GF-D8 (cell line): Measurements from ENCODE around the gene CPED1.

Experiments used
- DNase-seq: peaks from one replicate; lab custom pipeline; 2025; lab: John Stamatoyannopoulos, UW

The CPED1 gene

GRCh38 chr7:120988591-120989256 lies at the start of gene CPED1:
Gene CPED1 (plus strand): TSS chr7:120988711. CDS start chr7:120989622, 911 bp downstream.
- DNase-seq: no peak

- DNase-seq: no peak
These were observed 49.2 kb upstream of the CPED1 start for GRCh38 chr7:120939345-120939744.

GRCh38 chr7:120941064-120941463 lies 47.4 kb upstream of the CPED1 start:
- no peak for DNase-seq

DNA sequence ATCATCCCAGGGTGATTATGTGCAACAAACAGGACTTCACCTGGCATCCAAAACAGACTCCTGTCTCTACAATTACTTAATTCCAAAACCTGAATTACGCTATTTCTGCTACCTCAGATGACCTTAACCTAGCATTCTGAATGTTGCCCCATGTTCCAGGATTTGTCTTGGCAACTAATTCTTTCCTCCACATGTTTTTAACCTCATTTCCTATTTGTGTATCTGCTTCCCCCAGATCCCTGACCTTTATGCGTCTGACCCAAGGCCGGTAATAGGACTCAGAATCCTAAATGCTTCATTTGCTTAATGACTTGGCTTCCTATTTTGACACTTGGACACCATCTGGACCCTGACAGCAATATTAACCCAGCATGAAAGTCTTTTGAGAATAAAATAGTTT lies 46.7 kb upstream of the CPED1 start:
- DNase-seq: no peak

DNA sequence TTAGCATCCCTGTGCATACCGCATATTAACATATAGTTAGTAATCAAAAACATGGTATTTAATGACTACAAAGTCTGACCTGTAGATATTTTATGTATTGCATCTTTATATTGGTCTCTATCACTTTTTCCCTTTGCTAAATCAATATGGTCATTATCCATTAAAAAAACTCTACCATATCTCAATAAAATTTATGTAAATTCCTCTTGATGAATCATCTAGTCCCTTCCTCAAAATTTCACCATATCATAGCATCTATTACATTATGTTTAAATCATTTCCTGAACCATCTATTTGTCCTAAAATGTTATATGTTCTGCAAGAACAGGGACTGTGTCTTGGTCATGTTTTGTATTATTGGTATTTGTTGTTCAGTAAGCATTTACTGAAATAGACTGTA lies 45.6 kb upstream of the CPED1 start:
- no peak for DNase-seq

DNA sequence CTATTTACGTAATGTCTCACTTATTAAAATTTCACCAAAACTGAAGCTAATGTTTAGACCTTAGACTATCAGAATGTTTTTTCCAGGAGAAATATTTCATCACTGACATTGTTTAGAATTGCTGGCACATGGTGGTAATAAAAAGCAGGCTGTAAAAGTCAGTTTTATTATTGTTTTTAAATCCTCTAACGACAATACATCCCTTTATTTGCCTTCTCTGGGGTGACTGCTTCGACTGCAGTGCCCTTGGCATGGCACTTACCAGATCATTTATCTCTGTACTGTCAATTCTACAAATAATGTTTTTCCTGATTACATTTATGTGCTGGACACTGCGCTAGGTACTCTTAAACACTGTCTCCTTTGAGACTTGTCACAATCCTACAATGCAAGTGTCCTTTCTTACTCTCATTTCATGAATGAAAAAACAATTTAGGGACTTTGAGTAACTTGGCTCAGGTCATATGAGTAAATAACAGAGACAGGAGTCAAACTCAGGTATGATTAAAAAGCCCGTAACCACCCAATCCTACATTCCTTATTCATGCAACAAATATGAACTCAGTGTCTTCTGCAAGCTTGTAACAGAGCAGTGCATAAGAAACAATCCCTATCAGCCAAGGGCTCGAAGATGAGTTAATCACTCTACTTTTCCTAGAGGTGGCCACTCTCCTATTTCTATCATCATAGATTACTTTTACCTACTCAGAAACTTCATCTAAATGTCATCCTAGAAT lies 43.5 kb upstream of the CPED1 start:
- no peak for DNase-seq

- DNase-seq: no peak
These were observed 40.5 kb upstream of the CPED1 start for GRCh38 chr7:120947980-120948379.

- no peak for DNase-seq
These were observed 39.1 kb upstream of the CPED1 start for GRCh38 chr7:120949393-120949911.

DNA sequence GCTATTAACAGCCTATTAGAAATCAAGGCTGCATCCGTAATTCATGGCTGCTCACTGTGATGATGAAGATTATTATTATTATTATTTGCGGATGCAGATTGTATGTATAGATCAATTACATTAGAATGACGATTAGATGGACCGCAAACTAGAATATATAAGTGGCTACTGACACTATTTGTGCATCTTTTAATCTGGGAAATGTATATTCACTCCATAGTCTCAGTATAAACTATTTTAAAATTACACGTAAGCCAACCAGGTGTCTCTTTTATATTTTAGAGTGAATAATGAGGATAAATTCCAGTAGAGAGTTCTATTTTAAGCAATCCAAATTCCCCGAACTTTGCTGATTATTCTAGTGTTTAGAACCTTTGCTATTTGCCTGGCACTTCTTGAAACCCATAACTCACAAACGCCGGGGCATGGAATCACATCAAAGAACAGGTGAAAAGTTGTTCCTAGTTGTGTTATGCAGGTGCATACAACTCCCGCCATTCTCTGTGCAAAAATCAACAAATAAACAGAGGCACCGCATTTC lies 38.4 kb upstream of the CPED1 start:
- no peak for DNase-seq

DNA sequence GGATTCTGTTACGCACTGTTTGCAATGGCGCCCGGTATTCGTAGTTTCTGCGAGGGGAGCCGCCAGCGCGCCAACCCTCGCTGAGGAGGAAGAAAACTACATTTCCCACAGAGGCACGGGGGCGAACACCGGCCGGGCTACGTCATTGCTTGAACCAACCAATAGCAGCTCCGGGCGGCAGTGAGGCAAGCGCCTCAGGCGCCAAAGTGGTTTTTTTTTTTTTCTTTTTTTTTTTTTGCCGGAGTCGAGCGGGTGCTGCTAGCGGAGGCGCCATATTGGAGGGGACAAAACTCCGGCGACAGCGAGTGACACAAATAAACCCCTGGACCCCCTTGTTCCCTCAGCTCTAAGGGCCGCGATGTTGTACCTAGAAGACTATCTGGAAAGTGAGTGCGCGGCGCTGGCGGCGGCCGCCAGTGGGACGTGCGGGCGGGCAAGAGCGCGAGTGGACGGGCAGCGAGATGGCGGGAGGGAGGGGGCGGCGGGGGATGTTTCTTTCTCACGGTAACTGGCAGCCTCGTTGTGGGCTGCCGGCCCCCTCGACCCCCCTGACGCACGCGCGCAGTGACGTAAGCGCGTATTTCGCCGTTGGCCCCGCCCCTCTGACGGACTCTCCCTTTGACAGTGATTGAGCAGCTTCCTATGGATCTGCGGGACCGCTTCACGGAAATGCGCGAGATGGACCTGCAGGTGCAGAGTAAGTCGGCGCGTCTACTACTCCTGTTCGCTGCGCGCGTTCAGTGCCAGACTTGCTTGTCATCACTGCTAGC lies 37.8 kb upstream of the CPED1 start, which contains the start of gene ING3:
ING3 (plus strand) TSS at position 239 of the 770 bp plus-strand sequence; CDS start at position 359, 120 bp downstream.
- DNase-seq: peak; percentile 95

GRCh38 chr7:120951309-120951699 lies 37.2 kb upstream of the CPED1 start:
- DNase-seq: no peak

DNA sequence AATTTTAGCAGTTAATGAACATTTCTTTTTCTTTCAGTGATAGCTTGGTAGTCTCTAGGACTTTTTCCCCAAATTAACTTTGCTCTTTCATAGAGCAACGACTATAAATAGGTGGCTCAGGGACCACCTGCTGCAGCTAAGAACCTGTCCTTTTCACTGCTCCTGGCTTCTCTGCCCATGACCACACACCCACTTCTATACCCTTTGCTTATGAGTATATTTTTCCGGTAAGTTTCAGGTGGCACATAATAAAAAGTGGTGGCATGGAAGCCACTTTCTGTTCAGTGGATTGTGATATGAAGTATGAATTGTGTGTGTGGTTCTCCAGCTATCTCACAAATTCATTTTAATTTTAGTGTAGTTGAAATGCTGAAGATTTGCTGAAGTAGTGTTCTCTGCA lies 36.7 kb upstream of the CPED1 start:
- DNase-seq: no peak

DNA sequence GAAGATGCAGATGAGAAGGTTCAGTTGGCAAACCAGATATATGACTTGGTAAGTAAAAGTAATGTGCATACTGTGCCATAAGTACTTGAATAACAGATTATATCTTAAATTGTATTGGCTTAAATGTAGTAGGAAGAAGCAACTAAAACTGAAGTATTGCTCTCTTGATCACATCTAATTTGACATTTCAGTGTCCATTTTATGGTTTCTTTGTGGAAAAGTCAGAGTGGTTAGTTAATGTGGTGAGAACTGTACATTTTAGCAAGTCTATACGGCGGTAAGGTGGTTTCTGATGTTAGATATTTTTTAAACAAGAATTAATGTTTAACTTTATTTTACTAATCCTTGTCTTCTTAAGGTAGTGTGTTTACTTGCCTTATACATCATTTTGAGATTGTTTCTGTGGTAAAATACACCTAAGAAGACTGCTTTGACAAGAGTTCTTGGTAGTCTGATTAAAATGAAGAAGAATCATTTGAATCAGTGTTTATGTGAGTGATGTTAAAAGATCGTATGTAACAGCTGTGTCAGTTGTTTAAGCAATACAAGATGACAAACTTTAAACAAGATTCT lies 32.8 kb upstream of the CPED1 start:
- DNase-seq: no peak

DNA sequence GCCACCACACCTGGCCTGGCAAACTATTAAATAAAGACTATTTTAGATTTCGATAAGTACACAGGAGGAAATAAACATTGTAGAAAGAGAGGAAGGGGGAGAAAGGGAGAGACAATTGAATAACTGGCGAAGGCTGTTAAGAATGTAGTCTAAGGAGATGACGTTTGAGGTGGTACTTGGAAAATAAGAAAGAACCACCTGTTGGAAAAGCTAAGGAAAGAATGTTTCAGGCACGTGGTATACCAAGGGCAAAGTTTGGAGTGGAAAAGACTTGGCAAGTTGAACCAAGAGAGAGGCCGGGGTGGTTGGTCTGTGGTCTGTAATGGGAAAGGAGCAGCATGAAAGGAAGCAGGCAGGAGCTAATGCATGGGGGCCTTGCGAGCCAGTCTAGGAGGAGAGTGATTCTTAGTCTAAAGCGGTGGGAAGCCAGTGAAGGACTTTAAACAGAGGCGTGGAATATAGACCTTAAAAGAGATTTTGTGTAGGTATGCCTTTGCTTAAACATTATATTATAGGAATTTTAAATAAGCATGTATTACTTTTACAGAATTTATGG lies 28.5 kb upstream of the CPED1 start:
- DNase-seq: no peak

DNA sequence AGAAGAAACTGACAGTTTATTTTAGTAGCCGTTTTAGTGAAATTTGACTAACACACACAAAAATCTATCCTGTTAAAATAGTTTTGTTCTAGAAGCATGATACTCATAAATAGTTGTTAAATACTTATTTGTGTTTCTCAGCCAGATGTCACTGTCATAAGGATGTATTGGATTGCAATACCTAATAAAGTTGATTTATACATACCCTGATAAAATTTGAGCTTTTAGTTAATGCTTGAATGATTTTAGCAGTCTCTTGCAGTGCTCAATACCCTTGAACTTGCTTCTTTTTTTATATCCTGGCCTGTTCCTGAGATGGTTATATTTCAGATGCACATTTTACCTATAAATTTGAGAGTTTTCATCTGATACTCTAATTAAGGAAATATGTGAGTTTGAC lies 27.8 kb upstream of the CPED1 start:
- DNase-seq: no peak

- DNase-seq: no peak
These were observed 26.8 kb upstream of the CPED1 start for GRCh38 chr7:120961638-120962173.

DNA sequence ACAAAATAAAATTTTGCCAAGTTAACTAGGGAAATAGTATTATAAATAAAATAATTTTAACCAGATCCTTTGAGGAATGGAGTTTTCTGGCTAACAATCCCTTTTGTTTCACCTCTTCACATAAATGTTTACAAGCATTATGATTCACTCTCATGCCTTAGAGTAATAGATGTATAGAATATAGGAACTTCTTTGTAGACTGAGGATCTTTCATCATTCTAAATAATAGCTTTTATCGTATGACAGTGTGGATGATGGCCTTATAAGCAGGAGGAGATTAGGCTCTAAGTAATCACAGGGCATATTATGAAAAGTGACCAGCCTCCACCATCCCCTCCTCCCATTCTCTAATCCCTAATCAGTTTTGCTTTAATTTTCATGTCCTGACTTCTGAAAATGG lies 24.4 kb upstream of the CPED1 start:
- no peak for DNase-seq

DNA sequence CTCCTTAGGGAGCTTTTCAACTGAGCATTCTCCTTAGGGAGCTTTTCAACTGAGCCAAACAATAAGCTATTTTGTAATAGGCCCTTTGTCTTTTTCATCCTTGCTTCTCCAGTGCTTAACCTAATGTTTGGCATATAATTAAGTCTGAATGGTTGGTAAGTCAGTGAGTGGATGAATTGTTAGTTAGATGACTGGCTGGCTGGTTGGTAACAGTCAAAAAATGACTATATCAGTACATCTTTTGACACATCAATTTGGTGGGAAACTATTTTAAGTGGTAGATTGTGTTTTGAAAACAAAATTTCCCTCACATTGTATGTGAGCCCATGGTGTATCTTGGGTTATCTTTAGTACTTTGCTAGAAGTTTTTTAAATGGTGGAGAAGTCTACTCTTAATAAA lies 21.6 kb upstream of the CPED1 start:
- DNase-seq: no peak

- no peak for DNase-seq
These were observed 14.7 kb upstream of the CPED1 start for GRCh38 chr7:120973849-120974248.

DNA sequence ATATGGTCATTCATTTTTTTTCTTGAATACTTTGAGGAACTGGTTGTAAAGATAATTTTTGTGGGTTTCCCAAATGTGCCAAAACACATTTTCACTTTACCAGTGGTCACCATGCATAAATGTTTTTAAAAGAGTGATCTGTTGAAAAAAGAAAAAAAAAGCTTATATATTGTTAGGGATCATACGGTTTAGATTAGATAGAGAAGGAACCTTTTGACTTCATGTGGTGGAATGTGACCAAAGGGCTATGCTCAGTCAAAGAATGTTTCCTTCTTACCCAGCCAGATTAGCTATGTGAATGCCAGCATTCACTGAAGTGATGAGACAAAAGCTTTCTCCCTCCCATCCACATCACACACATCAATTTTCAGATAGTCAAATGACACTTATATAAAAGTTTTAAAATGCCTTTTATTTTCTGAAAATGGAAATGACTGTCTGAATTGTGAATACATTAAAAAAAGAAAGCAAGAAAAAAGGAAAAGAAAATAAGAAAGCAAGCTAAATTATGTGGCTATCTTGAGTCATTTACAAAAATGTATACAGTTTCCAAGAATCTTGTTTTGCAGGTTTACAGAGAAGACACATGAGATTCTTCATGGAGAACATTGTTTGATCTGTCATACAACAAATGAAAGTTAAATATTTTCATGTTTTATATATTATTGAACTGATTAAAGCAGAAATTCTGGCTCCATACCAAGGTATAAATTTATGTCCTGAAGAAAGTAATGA lies 8.6 kb upstream of the CPED1 start:
- DNase-seq: no peak

DNA sequence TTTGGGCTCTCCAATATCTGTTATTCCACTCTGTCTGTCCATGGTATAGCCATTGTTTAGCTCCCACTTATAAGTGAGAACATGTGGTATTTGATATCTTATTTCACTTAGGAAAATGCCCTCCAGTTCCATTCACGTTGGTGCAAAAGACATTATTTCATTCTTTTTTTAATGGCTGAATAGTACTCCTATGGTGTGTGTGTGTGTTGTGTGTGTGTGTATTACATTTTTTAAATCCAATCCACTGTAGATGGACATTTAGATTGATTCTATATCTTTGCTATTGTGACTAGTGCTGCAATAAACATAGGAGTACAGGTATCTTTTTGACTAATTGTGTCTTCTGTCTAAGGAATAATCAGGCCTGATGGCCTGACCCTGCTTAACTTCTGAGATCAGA lies 7.4 kb upstream of the CPED1 start:
- no peak for DNase-seq
